Fibroblast of lung (primary cell): ENCODE measurements around the gene TRMT44.

Source experiments
- CTCF ChIP-seq, 2 donors: IDR thresholded peaks in 1 of 2; conservative IDR thresholded peaks in 1 of 2; 1 replicate in 1 of 2; 2 replicates in 1 of 2; pipeline ENCODE4 v1.5.1; 2011 to 2012; ENCODE audit warnings: low read length in 2 of 2, control low read depth in 1 of 2, inconsistent platforms in 1 of 2, low read depth in 1 of 2, mild to moderate bottlenecking in 1 of 2
- EZH2 ChIP-seq: IDR thresholded peaks from 2 replicates; pipeline ENCODE4 v1.5.1; 2012; ENCODE audit warnings: low read length, control low read depth, mild to moderate bottlenecking; ENCODE audit errors: missing control alignments

- TF ChIP-seq CTCF (conservative IDR thresholded peaks at IDR 0.05 in 1 of 2, IDR thresholded peaks at IDR 0.05 in 1 of 2; ENCODE audit: low read depth in 1 of 2, low read length in 2 of 2) (no peak), EZH2 (no peak)
These were observed 21.1 kb upstream of the TRMT44 start for GRCh38 chr4:8419222-8420041.
